GM12801 (cell line): ENCODE results near the gene SOHLH2.

ENCODE experiments used
- CTCF ChIP-seq: IDR thresholded peaks from one replicate; pipeline ENCODE4 v1.5.1; 2011; ENCODE audit warnings: control low read depth; ENCODE audit not compliant: insufficient read length; ENCODE audit errors: extremely low read depth

Gene SOHLH2

DNA sequence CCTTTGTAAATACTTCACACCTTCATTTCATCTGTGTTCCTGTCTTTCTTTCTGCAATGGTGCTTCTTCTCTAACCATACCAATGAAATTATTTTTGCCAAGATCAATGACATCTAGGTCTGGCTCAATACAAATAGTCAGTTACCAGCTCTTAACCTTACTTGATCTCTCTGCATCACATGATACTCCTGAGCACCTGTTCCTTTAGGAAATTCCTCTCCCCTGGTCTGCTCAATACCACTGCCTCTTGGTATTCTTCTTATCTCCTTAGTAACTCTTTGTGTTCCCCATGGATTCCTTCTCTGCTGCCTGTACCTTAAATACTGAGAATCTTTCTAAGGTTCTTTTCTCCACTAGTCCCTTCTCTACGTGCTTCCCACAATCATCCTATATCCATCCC, 25.9 kb downstream of the SOHLH2 start:
- no peak for TF ChIP-seq CTCF

- TF ChIP-seq CTCF = no peak
These were observed 30.5 kb downstream of the SOHLH2 start for GRCh38 chr13:36183901-36184300.

- no peak for TF ChIP-seq CTCF
These were observed 38.7 kb downstream of the SOHLH2 start for GRCh38 chr13:36175621-36176020.

DNA sequence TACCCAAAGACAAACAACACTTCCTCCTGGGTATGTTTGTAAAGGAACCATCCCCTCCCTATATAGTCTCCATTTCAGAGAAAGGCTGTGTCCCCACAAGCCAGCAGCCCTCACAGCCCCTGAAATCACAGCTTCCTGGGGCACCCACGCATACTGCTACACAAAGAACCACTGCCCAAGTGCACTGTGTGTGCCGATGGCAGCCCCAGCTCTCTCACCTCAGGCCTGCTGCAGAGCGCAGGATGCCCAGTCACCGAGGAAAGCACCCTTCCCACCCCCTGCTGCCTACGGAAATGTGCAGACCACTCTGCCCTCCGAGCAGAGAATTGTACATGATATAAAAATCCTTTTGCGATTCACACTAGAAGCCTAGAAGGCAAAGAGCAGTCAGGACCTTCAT, 39.4 kb downstream of the SOHLH2 start:
- TF ChIP-seq CTCF = no peak

- TF ChIP-seq CTCF = no peak
These were observed 40.6 kb downstream of the SOHLH2 start for GRCh38 chr13:36173571-36174322.

DNA sequence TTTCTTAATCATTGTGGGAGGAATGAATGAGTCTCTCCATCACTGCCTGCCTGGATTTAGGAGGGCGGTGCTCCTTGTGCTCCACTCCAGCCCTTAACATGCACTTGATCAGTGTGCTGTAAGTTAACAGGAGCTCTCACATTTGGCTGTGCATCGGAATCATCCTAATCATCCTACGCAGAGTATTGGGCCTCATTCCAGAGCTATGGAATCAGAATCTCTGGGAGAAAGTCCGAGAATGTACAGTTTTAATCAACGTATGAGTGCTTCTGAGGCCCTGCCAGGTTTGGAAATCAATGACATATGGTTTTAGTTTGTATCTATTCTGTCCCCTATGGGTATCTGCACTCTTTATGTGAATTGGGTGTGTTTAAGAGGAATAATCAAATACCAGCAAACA, 48.3 kb downstream of the SOHLH2 start:
- TF ChIP-seq CTCF = no peak

DNA sequence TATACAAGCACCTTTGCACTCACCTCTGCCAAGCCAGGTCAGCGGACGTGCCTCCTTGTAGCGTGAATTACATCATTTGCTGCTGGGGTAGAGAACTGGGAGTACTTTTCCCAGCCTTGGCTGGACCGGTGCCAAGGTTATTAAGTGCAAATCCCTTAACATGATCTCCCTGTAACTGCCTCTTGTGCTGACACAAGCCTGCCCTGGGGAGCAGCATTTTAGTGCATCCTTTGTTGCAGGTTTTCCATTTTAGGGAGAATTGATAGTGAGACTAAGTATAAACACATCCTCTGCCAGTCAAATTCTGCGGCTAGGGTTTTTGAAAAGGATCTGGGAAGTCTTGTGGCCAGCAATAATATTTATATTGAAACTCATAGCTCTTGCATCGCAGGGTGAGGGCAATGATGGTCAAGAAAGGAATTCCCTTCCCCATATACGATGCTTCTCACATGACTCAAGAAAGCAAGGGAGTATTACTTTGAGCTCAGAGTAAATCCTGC, 50.5 kb downstream of the SOHLH2 start:
- no peak for TF ChIP-seq CTCF
